ENCODE results near the gene AP2A2. TPM values are rescaled to one million over a fixed set of nuclear protein-coding genes. Genes with fewer than 3 reads are reported as not detected.

Gene AP2A2
- total RNA-seq, 4 donors from 2014 or later, result 33.6 to 76.6 (median 46.4) TPM

DNA sequence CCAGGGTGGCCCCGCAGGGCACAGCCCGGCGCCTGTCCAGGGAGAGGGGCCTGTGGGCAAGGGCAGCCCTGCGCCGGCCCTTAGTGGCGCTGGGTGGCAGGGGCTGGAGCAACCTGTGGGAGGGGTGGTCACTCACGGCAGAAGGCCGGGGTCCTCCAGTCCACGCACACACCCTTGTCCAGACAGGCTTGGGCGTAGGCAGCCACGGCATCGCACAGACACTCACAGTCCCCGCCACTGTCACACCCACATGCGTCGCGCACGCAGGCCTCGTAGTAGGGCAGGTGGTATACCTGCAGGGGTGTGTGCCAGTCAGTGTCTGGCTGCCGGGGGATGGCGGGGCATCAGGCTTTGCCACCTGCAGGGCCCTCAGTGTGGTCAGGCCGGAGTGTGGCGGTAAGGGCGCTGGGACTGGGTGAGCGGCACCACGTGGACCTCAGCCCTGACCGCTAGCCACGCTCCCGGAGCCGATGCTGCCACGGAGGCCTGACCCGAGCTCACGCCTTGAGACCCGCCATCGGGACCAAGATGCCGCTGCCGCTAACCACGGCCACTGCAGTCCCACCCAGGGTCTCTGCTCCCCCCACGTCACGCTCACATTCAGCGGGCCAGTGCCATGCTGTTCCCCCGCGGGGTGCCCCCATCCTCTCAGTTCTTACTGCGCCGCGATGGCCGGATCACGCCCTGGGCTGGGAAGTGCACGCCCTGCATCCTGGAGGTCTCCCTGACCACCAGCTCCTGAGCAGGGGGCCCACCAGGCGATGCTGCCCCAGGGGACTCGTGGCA lies 98.3 kb downstream of the AP2A2 start:
- DNase-seq (ENCODE audit: low spot score in 2 of 2), result no peak
- intact Hi-C loops (cut with DNase I; ENCODE audit: low total_unique reads), result no loop called here
- no peak overlapping the region for H3K4me3 ChIP-seq (ENCODE audit: low read depth, poor library complexity, severe bottlenecking)

DNA sequence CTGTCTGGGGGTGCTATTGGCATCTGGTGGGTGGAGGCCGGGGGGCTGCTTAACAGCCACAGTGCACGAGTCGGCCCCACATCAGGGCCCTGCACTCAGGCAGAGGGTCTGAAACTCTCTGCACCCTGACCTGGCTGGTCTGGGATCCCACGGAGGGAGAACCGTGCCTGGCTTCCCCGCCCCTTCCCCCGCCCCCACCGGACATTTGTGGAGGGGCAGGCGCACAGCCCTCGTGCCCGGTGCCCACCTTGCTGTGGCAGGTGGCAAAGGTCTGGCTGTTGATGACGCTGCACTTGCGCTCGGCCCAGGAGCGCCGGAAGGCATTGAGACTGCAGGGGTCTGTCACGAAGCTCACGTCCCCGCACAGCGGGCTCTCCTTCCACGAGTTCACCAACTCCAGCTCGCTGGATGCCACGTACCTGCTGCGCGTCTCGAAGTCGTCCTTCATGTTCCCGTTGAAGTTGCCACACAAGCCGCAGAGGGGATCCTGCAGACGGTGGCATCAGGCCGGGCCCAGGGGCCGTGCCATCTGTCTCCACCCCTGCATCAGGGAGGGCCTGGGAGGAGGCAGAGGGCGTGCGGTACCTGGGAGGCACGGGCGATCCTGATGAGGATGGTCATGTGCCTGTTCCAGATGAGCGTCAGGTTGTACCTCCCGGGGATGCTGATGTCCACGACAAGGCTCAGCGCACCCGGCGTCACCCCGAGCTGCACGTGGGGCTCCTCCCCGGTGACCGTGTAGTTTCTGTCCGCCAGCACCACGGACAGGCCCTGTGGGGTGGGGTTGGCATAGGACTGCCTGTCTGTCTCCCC lies 99.1 kb downstream of the AP2A2 start:
- TF ChIP-seq, protein P1, sequence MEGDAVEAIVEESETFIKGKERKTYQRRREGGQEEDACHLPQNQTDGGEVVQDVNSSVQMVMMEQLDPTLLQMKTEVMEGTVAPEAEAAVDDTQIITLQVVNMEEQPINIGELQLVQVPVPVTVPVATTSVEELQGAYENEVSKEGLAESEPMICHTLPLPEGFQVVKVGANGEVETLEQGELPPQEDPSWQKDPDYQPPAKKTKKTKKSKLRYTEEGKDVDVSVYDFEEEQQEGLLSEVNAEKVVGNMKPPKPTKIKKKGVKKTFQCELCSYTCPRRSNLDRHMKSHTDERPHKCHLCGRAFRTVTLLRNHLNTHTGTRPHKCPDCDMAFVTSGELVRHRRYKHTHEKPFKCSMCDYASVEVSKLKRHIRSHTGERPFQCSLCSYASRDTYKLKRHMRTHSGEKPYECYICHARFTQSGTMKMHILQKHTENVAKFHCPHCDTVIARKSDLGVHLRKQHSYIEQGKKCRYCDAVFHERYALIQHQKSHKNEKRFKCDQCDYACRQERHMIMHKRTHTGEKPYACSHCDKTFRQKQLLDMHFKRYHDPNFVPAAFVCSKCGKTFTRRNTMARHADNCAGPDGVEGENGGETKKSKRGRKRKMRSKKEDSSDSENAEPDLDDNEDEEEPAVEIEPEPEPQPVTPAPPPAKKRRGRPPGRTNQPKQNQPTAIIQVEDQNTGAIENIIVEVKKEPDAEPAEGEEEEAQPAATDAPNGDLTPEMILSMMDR (IDR thresholded peaks at IDR 0.05), result no peak
- TF ChIP-seq POLR2A (IDR thresholded peaks at IDR 0.05), result no peak
- WGBS, 2 donors, result 82 to 86% methylated on average over 32 to 42 of the region's 48 CpGs
- no peak for DNase-seq (ENCODE audit: low spot score in 2 of 2)
- no peak overlapping the region for H3K4me3 ChIP-seq (ENCODE audit: low read depth, poor library complexity, severe bottlenecking)
- intact Hi-C loops (cut with DNase I; ENCODE audit: low total_unique reads), result no loop called here

More for the DNA sequence above, 98.3 kb downstream of the AP2A2 start:
- WGBS, 2 donors, result 94% methylated on average over 28 to 31 of the region's 50 CpGs
- TF ChIP-seq, protein P1 (IDR thresholded peaks at IDR 0.05), result no peak
- no peak for TF ChIP-seq POLR2A (IDR thresholded peaks at IDR 0.05)

DNA sequence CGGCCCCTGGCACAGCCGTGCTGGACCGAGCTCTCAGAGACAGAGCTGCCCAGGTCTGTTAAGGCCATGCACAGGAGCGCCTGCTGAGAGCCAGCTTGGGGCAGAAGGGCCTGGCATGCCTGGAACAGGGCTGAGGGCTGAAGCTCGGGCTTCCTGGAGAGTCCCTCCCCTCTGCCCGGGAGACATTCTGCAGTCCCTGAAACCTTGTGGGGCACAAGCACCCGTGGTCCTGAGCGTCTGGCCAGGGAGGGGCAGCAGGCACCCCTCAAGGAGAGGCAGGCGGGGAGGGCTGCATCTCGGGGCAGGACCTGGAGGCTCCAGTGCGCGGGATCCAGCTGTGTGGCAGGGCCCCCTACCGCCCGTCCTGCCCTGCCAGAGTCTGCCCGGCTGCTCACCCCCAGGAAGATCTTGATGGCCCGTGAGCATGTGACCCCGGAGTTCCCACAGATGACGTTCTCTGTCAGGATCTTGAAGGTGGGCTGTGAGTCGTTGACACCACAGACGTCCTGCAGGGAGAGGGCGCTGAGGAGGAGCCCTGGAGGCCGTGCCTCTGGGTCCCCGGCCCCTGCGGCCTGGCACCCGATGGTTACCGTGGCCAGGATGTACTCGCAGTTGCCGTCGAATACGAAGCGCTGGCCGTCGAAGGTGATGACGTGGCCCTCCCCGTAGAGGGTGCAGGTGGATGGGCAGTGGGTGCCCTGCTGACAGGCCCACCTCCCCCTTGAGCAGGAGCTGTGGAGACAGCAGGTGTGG lies 99.9 kb downstream of the AP2A2 start:
- no peak overlapping the region for H3K4me3 ChIP-seq (ENCODE audit: low read depth, poor library complexity, severe bottlenecking)
- TF ChIP-seq POLR2A (IDR thresholded peaks at IDR 0.05), result no peak
- TF ChIP-seq, protein P1 (IDR thresholded peaks at IDR 0.05), result no peak
- intact Hi-C loops (cut with DNase I; ENCODE audit: low total_unique reads), result no loop called here
- 63 to 66% methylated on average over 28 to 33 of the region's 35 CpGs for WGBS, 2 donors
- no peak for DNase-seq (ENCODE audit: low spot score in 2 of 2)

DNA sequence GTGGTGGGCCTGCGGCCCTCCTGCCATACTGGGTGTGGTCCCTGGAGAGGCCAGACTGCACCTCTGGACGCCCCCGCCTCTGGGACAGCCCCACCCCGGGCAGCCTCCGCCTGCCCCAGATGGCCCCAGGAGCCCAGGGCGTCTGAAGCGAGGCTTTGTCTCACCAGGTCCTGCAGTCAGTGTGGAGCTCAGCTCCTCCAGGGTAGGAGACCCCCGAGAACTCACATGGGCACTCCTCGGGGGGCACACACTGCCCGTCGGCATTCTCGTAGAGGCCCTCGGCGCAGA lies 100.4 kb downstream of the AP2A2 start:
- DNase-seq (ENCODE audit: low spot score in 2 of 2), result no peak
- WGBS, 2 donors, result 58 to 81% methylated on average over 9 to 11 of the region's 14 CpGs
- TF ChIP-seq POLR2A (IDR thresholded peaks at IDR 0.05), result no peak
- TF ChIP-seq, protein P1 (IDR thresholded peaks at IDR 0.05), result no peak
- intact Hi-C loops (cut with DNase I; ENCODE audit: low total_unique reads), result no loop called here
- H3K4me3 ChIP-seq (ENCODE audit: low read depth, poor library complexity, severe bottlenecking), result no peak overlapping the region

DNA sequence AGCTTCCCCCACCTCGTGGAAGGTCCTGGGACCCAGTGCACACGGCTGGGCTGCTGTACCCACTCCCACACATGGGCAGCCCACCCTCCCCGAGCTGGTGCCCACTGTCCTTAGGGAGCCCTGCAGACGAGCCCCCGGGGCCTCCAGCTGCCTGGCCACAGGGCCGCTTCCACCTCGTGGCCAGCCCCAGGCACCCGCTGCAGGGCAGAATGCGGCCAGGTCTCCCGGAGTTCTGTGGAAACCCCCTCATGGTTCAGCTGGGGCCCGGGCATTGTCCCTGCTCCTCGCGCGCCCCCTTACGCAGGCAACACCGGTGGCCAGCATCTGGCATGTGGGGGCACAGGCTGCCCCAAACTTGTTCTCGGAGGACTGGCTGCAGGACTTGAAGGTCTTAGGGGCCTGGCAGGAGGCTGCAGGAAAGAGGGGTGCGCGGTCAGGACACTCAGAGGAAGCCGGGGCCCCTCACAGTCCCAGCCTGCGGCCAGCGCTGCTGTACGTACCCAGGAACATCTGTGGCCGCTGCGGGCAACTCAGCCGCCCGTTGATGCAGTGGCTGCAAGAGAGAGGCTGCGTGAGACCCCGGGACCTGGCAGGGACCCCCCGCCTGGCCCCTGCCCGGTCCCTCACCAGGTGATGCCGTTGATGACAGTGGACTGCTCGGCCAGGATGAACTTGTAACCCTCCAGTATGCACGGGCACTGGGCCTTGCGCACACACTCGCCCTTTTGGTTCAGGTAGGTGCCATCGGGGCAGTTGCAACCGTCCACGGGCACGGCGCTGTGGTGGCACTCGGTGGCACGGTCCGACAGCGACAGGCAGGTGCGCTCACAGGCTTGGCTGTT lies 101.2 kb downstream of the AP2A2 start:
- DNase-seq (ENCODE audit: low spot score in 2 of 2), result no peak
- intact Hi-C loops (cut with DNase I; ENCODE audit: low total_unique reads), result no loop called here
- 75 to 86% methylated on average over 20 to 32 of the region's 46 CpGs for WGBS, 2 donors

More for the DNA sequence above, 101.2 kb downstream of the AP2A2 start:
- no peak for TF ChIP-seq POLR2A (IDR thresholded peaks at IDR 0.05)
- TF ChIP-seq, protein P1 (IDR thresholded peaks at IDR 0.05), result no peak
- no peak overlapping the region for H3K4me3 ChIP-seq (ENCODE audit: low read depth, poor library complexity, severe bottlenecking)

Measured in lower leg skin (tissue), 4 donors.